GM12878 (cell line): ENCODE results near the gene WNK2. TPM values are rescaled to one million over a fixed set of nuclear protein-coding genes. Genes with fewer than 3 reads are reported as not detected.

Experiments used
- ATAC-seq: fragments of 200-7000 bp; cut with Tn5 transposase; 3 replicates; pipeline ENCODE4 v1.9.1; 2020; ENCODE audit warnings: mild to moderate bottlenecking, moderate library complexity
- BruUV-seq: library from RNA; stranded (reverse); fragments of 400-500 nt; replicated peaks from 2 replicates; lab custom pipeline; 2021; lab: Mats Ljungman, UMichigan
- CTCF ChIA-PET: fragments of 300-600 bp; sonication (Branson Sonifier 250); formaldehyde crosslinking; extraction: SDS; loops from one replicate; lab custom pipeline; 2021; ENCODE audit warnings: inconsistent platforms; lab: Yijun Ruan, JAX
- POLR2A ChIA-PET: fragments of 350-600 bp; formaldehyde crosslinking; extraction: SDS; loops from one replicate; lab custom pipeline; 2021; ENCODE audit warnings: inconsistent platforms; lab: Charles Lee
- RAD21 ChIA-PET: fragments of 300-600 bp; sonication (Branson Sonifier 250); formaldehyde crosslinking; loops from one replicate; lab custom pipeline; 2023; ENCODE audit warnings: antibody characterized with exemption; ENCODE audit not compliant: unreplicated experiment; lab: Charles Lee
- SMC1A ChIA-PET: fragments of 300-600 bp; sonication (Branson Sonifier 250); formaldehyde crosslinking; loops from one replicate; lab custom pipeline; 2023; ENCODE audit not compliant: unreplicated experiment, uncharacterized antibody; lab: Charles Lee
- DNase-seq: peaks from one replicate; pipeline ENCODE4 v3.0.0-alpha.2; 2011; ENCODE audit warnings: low read depth, low spot score
- FAIRE-seq: peaks from 3 replicates; lab custom pipeline; 2011; peaks lifted over from hg19 to GRCh38; lab: Jason Lieb, UNC
- H2AFZ ChIP-seq: 2 replicates; pipeline ENCODE4 v1.6.0; 2011; ENCODE audit warnings: low read depth, low read length, control low read depth; ENCODE audit not compliant: control insufficient read depth
- H3K27ac ChIP-seq: 2 replicates; pipeline ENCODE4 v1.5.1; 2011; ENCODE audit warnings: control low read depth; ENCODE audit not compliant: control insufficient read depth, insufficient read depth
- H3K27me3 ChIP-seq, 2 experiments: replicated peaks in 1 of 2; 2 replicates each; pipeline versions ENCODE4 v1.6.0 to v1.6.1; 2011; ENCODE audit warnings: low read length in 1 of 2; ENCODE audit not compliant: control insufficient read depth in 2 of 2, insufficient read depth in 2 of 2
- H3K36me3 ChIP-seq, 2 experiments: 2 replicates each; pipeline ENCODE4 v1.5.1; 2011; ENCODE audit warnings: low read length in 1 of 2; ENCODE audit not compliant: control insufficient read depth in 2 of 2, insufficient read depth in 2 of 2
- H3K4me1 ChIP-seq: 2 replicates; pipeline ENCODE4 v1.6.1; 2011; ENCODE audit warnings: mild to moderate bottlenecking, low read length, moderate library complexity, mixed read lengths; ENCODE audit not compliant: control insufficient read depth, insufficient read depth
- H3K4me2 ChIP-seq: 2 replicates; pipeline ENCODE4 v1.6.0; 2011; ENCODE audit warnings: control low read depth; ENCODE audit not compliant: control insufficient read depth, insufficient read depth
- H3K4me3 ChIP-seq: fragments of 200-600 bp; sonication (generic); 2 replicates; pipeline ENCODE4 v1.5.1; 2016
- H3K79me2 ChIP-seq: 2 replicates; pipeline ENCODE4 v1.6.0; 2011; ENCODE audit warnings: low read length; ENCODE audit not compliant: control insufficient read depth, insufficient read depth
- H3K9ac ChIP-seq: 2 replicates; pipeline ENCODE4 v1.8.0; 2011; ENCODE audit warnings: low read length, control low read depth, mixed read lengths; ENCODE audit not compliant: control insufficient read depth, insufficient read depth
- H3K9me3 ChIP-seq: replicated peaks from 3 replicates; pipeline ENCODE4 v1.5.1; 2011; ENCODE audit warnings: mild to moderate bottlenecking, low read length; ENCODE audit not compliant: control insufficient read depth, insufficient read depth
- H4K20me1 ChIP-seq: 2 replicates; pipeline ENCODE4 v1.6.0; 2011; ENCODE audit not compliant: control insufficient read depth, insufficient read depth
- ASH2L ChIP-seq: fragments of 300-600, 200-600 bp; sonication (generic); IDR thresholded peaks from 2 replicates; pipeline ENCODE4 v1.6.1; 2017; ENCODE audit warnings: low read depth, mild to moderate bottlenecking, borderline replicate concordance
- ATF3 ChIP-seq: IDR thresholded peaks from 2 replicates; pipeline ENCODE4 v1.6.1; 2011; ENCODE audit warnings: low read depth, mild to moderate bottlenecking, low read length, moderate library complexity, borderline replicate concordance; ENCODE audit errors: extremely low read depth
- BHLHE40 ChIP-seq, 2 experiments: fragments of 450-650 bp in 1 of 2; IDR thresholded peaks; 2 replicates each; pipeline ENCODE4 v1.6.1; 2011 to 2017; ENCODE audit warnings: low read depth in 2 of 2, borderline replicate concordance in 1 of 2, improper control_type of control experiment in 1 of 2, low read length in 1 of 2, mild to moderate bottlenecking in 1 of 2
- HCFC1 ChIP-seq: fragments of 150-350 bp; IDR thresholded peaks from 2 replicates; pipeline ENCODE4 v1.6.1; 2014; ENCODE audit warnings: low read length
- IKZF1 ChIP-seq: fragments of 450-650 bp; conservative IDR thresholded peaks from 2 replicates; pipeline ENCODE4 v1.6.1; 2017; ENCODE audit warnings: antibody characterized with exemption, mild to moderate bottlenecking
- MYB ChIP-seq: fragments of 150-350 bp; IDR thresholded peaks from 2 replicates; pipeline ENCODE4 v1.6.1; 2014; ENCODE audit warnings: mild to moderate bottlenecking, low read depth, low read length, borderline replicate concordance
- NFYA ChIP-seq: IDR thresholded peaks from 2 replicates; pipeline ENCODE4 v1.6.1; 2011; ENCODE audit warnings: low read depth, mild to moderate bottlenecking, low read length, improper control_type of control experiment, borderline replicate concordance
- NR2C2 ChIP-seq: IDR thresholded peaks from 2 replicates; pipeline ENCODE4 v1.6.1; 2011; ENCODE audit warnings: borderline replicate concordance, low read depth; ENCODE audit not compliant: control insufficient read depth, insufficient read length
- RAD51 ChIP-seq: fragments of 450-650 bp; IDR thresholded peaks from 2 replicates; pipeline ENCODE4 v1.6.1; 2016; ENCODE audit warnings: moderate library complexity, mild to moderate bottlenecking, inconsistent platforms
- SKIL ChIP-seq: fragments of 450-650 bp; IDR thresholded peaks from 2 replicates; pipeline ENCODE4 v1.6.1; 2017; ENCODE audit warnings: mild to moderate bottlenecking, low read depth, inconsistent platforms; ENCODE audit not compliant: poor library complexity, severe bottlenecking
- ZNF622 ChIP-seq: fragments of 450-650 bp; IDR thresholded peaks from 2 replicates; pipeline ENCODE4 v1.6.1; 2017; ENCODE audit warnings: mild to moderate bottlenecking, inconsistent platforms
- whole genome bisulfite sequencing: methylation state at CpG from one replicate; pipeline ENCODE4 v1.1.6; 2016; ENCODE audit warnings: low lambda C conversion rate; ENCODE audit not compliant: insufficient replicate concordance, insufficient coverage; ENCODE audit errors: missing lambda C conversion rate; 5-methylcytosine and 5-hydroxymethylcytosine counted together
- in situ Hi-C: fragments of 300-500 bp; cut with MboI; formaldehyde crosslinking; loops from 9 replicates; pipeline ENCODE4 v1.14.3; 2018; ENCODE audit warnings: mixed read lengths
- intact Hi-C: fragments of 100-400 bp; cut with micrococcal nuclease; formaldehyde crosslinking; loops from one replicate; pipeline ENCODE4 v1.14.2; 2022; ENCODE audit not compliant: unreplicated experiment
- polyA plus RNA-seq, 11 experiments: library from polyadenylated mRNA; depleted of rRNA in 4 of 11; unstranded in 6 of 11; stranded (reverse) in 5 of 11; fragments of >200 nt; fragmentation: Nextera tagmentation in 4 of 11; fragmentation: Illumina TruSeq in 1 of 11; extraction: Ambion mirVana in 4 of 11; extraction: Trizol in 1 of 11; gene quantifications; 1 replicate in 1 of 11; 2 replicates in 10 of 11; pipeline versions ENCODE4 v1.2.1 to v1.2.3, GENCODE V29; 2011 to 2016; ENCODE audit warnings: inconsistent platforms in 2 of 11, missing spikeins in 2 of 11, low read depth in 1 of 11
- total RNA-seq, 4 experiments: library from RNA; depleted of rRNA in 3 of 4; stranded (reverse); fragments of >200 nt in 3 of 4; fragmentation: Illumina TruSeq in 1 of 4; extraction: Trizol in 1 of 4; gene quantifications; 2 replicates each; pipeline versions ENCODE4 v1.2.1 to v1.2.3, GENCODE V29; 2013 to 2021
- TF ChIP-seq, protein P1 (sequence below): fragments of 450-650 bp; IDR thresholded peaks from 2 replicates; pipeline ENCODE4 v1.6.1; 2017; ENCODE audit warnings: antibody characterized with exemption, mild to moderate bottlenecking, moderate library complexity
- TF ChIP-seq, protein P2 (sequence below): IDR thresholded peaks from 2 replicates; pipeline ENCODE4 v1.6.1; 2012; ENCODE audit warnings: low read length, inconsistent platforms
- TF ChIP-seq, protein P3 (sequence below): fragments of 450-650 bp; formaldehyde crosslinking; IDR thresholded peaks from 2 replicates; pipeline ENCODE4 v1.4.0; 2022; ENCODE audit warnings: mild to moderate bottlenecking, moderate library complexity

Gene WNK2
- total and polyA plus RNA-seq, 10 of the 15 experiments (the other 5 are each of a cell fraction or from before 2014, with no cell fraction given) = 0.15 TPM; not detected in 9

- H3K27me3 ChIP-seq = no peaks in the 10 kb centered on the region; a peak in 2 of 4 replicates
- no peak overlapping the region for H3K27ac ChIP-seq
- no peaks in the 10 kb centered on the region for H3K79me2 ChIP-seq
- 68% methylated on average over 9 of the region's 9 CpGs for WGBS
- no peak overlapping the region for H3K4me2 ChIP-seq
- H3K9me3 ChIP-seq = no peaks in the 10 kb centered on the region
- H2AFZ ChIP-seq = no peak overlapping the region
- FAIRE-seq (no peak), DNase-seq (no peak), ATAC-seq (no peak)
- ChIA-PET SMC1A (interaction anchor here (0.7 kb wide), 1 partner anchor 22 kb away, joined by 3 read pairs; no protein-coding TSS in a partner anchor), RAD21 (no interaction called here), CTCF (no interaction called here), POLR2A (no interaction called here)
- no peak overlapping the region for H3K9ac ChIP-seq
- intact Hi-C loops = no loop called here
- H3K36me3 ChIP-seq = no peaks in the 10 kb centered on the region
- H3K4me3 ChIP-seq = no peak overlapping the region
- no peaks in the 10 kb centered on the region for H3K4me1 ChIP-seq
- no TSS peak for BruUV-seq
- TF ChIP-seq BHLHE40 (IDR thresholded peaks at IDR 0.05; ENCODE audit: borderline replicate concordance in 1 of 2, low read depth in 2 of 2, low read length in 1 of 2) (no peak), RAD51 (no peak), IKZF1 (no peak), SKIL (no peak), ATF3 (no peak), NFYA (no peak), ZNF622 (no peak), ASH2L (no peak), NR2C2 (no peak), MYB (no peak), HCFC1 (no peak)
- TF ChIP-seq, protein P1, sequence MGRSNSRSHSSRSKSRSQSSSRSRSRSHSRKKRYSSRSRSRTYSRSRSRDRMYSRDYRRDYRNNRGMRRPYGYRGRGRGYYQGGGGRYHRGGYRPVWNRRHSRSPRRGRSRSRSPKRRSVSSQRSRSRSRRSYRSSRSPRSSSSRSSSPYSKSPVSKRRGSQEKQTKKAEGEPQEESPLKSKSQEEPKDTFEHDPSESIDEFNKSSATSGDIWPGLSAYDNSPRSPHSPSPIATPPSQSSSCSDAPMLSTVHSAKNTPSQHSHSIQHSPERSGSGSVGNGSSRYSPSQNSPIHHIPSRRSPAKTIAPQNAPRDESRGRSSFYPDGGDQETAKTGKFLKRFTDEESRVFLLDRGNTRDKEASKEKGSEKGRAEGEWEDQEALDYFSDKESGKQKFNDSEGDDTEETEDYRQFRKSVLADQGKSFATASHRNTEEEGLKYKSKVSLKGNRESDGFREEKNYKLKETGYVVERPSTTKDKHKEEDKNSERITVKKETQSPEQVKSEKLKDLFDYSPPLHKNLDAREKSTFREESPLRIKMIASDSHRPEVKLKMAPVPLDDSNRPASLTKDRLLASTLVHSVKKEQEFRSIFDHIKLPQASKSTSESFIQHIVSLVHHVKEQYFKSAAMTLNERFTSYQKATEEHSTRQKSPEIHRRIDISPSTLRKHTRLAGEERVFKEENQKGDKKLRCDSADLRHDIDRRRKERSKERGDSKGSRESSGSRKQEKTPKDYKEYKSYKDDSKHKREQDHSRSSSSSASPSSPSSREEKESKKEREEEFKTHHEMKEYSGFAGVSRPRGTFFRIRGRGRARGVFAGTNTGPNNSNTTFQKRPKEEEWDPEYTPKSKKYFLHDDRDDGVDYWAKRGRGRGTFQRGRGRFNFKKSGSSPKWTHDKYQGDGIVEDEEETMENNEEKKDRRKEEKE = no peak
- TF ChIP-seq, protein P2, sequence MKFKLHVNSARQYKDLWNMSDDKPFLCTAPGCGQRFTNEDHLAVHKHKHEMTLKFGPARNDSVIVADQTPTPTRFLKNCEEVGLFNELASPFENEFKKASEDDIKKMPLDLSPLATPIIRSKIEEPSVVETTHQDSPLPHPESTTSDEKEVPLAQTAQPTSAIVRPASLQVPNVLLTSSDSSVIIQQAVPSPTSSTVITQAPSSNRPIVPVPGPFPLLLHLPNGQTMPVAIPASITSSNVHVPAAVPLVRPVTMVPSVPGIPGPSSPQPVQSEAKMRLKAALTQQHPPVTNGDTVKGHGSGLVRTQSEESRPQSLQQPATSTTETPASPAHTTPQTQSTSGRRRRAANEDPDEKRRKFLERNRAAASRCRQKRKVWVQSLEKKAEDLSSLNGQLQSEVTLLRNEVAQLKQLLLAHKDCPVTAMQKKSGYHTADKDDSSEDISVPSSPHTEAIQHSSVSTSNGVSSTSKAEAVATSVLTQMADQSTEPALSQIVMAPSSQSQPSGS = no peak
- TF ChIP-seq, protein P3, sequence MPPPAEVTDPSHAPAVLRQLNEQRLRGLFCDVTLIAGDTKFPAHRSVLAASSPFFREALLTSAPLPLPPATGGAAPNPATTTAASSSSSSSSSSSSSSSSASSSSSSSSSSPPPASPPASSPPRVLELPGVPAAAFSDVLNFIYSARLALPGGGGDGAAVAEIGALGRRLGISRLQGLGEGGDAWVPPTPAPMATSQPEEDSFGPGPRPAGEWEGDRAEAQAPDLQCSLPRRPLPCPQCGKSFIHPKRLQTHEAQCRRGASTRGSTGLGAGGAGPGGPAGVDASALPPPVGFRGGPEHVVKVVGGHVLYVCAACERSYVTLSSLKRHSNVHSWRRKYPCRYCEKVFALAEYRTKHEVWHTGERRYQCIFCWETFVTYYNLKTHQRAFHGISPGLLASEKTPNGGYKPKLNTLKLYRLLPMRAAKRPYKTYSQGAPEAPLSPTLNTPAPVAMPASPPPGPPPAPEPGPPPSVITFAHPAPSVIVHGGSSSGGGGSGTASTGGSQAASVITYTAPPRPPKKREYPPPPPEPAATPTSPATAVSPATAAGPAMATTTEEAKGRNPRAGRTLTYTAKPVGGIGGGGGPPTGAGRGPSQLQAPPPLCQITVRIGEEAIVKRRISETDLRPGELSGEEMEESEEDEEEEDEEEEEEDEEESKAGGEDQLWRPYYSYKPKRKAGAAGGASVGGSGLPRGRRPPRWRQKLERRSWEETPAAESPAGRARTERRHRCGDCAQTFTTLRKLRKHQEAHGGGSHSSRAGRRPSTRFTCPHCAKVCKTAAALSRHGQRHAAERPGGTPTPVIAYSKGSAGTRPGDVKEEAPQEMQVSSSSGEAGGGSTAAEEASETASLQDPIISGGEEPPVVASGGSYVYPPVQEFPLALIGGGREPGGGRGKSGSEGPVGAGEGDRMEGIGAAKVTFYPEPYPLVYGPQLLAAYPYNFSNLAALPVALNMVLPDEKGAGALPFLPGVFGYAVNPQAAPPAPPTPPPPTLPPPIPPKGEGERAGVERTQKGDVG (CRISPR knock-in tag) = no peak
- in situ Hi-C loops = no loop called here
- H4K20me1 ChIP-seq = no peaks in the 10 kb centered on the region
Observed at GRCh38 chr9:93315118-93315517, 131.2 kb downstream of the WNK2 start.
